GM12801 (cell line): ENCODE data around the gene CEP78.

Experiments
- TF ChIP-seq, protein P1 (sequence below): IDR thresholded peaks from one replicate; pipeline ENCODE4 v1.5.1; 2011; ENCODE audit warnings: control low read depth; ENCODE audit not compliant: insufficient read length; ENCODE audit errors: extremely low read depth

The CEP78 gene

DNA sequence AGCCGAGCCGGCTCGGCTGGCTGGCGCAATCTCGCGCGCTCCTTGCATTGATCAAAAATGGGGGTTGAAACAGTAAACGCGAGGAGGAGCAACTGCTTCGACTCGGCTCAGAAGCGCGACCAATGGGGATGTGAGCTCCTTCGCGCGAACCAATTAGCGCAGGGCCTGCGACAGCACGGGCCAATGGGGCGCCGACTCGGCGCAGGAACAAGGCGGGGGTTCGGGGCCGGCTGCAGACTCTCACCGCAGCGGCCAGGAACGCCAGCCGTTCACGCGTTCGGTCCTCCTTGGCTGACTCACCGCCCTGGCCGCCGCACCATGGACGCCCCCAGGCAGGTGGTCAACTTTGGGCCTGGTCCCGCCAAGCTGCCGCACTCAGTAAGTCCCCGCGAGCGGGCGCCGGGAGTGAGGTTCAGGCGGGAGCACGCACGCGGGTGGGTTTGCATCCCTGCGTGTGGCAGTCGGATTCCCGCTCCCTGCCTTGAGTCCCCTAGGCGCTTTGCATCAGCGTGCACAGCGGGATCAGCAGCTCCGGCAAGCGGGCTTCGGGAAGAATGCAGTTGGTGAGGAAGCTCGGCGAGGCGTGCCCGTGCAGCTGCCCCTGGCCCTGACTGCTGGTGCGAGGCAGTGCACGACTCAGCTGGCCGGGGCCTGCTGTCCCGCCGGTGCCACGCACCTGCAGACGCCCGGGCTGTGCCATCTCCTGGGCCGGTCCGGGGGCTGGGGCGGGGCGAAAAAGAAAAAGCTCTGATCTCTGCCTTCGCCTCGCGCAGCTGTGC, 61.2 kb downstream of the CEP78 start, which contains the start of gene PSAT1:
TSS of gene PSAT1 (plus strand) at position 233 of the 779 bp plus-strand sequence. CDS start at position 319, 86 bp downstream.
- TF ChIP-seq, protein P1, sequence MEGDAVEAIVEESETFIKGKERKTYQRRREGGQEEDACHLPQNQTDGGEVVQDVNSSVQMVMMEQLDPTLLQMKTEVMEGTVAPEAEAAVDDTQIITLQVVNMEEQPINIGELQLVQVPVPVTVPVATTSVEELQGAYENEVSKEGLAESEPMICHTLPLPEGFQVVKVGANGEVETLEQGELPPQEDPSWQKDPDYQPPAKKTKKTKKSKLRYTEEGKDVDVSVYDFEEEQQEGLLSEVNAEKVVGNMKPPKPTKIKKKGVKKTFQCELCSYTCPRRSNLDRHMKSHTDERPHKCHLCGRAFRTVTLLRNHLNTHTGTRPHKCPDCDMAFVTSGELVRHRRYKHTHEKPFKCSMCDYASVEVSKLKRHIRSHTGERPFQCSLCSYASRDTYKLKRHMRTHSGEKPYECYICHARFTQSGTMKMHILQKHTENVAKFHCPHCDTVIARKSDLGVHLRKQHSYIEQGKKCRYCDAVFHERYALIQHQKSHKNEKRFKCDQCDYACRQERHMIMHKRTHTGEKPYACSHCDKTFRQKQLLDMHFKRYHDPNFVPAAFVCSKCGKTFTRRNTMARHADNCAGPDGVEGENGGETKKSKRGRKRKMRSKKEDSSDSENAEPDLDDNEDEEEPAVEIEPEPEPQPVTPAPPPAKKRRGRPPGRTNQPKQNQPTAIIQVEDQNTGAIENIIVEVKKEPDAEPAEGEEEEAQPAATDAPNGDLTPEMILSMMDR: no peak

- TF ChIP-seq, protein P1: no peak
Measured at GRCh38 chr9:78297672-78297961, 61.7 kb downstream of the CEP78 start.

DNA sequence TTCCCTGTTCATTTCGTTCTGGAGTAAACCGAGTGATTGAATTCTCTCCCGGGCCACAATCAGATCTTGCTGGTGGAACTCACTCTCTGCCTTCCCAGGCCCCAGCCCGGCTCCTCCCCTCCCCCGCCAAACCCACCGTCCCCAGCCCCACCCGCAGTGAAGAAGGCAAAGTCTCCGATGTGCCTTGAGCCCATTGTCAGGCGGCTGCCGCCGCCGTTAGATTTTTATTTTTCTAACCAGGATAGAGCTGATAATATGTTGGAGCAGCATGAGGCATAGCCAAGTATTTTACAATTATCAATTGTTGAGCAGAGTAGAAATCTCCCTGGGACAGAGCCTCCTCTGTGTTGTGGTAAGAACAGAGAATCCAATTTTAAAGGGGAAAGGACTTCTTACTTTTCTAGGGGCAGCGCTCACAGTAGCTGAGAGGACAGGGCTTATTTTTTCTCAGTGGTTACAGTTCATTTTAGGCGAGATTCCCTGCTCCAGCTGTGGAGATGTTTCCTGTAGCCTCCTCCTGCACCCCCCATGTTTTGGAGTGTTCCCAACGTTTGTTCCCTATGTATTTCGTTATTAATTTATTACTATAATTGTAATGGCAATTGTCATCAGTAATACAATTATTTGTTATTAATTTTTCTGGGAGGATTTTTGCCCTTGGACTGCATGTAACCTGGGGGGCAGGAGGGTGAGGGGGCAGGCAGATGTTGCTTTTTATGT, 62.3 kb downstream of the CEP78 start:
- TF ChIP-seq, protein P1: no peak

GRCh38 chr9:78300209-78300608, 64.3 kb downstream of the CEP78 start:
- TF ChIP-seq, protein P1: no peak

GRCh38 chr9:78301466-78301865, 65.6 kb downstream of the CEP78 start:
- TF ChIP-seq, protein P1: no peak

- TF ChIP-seq, protein P1: no peak
Measured at GRCh38 chr9:78303377-78304062, 67.6 kb downstream of the CEP78 start.

DNA sequence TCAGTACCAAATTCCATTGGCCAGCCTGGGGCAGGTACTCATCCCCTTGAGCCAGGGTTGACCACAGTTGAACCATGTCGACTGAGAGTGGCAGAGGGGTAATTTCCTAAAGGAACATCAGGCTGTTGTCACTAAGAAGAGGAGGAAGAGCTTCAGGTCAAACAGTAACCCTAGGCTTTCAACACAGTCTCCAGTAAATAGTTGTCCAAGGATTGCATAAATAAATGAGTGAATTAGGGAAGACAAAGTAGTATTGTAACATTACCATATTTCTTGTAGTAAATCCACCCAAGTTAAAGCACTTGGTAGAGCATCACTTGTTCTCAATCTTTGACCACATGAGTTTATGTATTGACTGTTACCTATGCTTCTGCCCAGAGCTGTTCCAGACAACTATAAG, 68.5 kb downstream of the CEP78 start:
- TF ChIP-seq, protein P1: no peak
